ENCODE measurements around the gene SCN7A.

DNA sequence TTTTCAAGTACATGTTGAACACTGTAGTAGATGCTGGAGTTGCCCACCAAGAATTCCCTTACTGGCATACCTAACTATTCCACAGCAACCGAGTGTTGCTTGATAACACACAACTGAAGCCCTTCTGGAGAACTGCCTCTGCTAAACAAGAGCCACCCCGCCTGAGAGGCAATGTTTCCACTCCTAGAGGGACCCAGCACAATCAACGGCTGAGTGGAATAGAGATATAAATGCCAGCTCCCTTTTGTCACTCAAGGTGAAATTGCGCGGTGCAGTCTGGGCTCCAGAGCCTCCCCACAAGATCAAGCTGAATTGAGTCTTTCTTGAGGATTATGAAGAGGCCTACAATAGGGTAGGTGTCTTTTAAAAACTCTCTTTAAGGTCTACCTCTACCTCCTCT is 69.2 kb downstream of the SCN7A start:
- TF ChIP-seq POLR2A (IDR thresholded peaks at IDR 0.05; ENCODE audit: low read length) (no peak), GATA1 (IDR thresholded peaks at IDR 0.05; ENCODE audit: low read depth, low read length) (no peak)
